MM.1S (cell line): Measurements from ENCODE around the gene R3HDM2.

ENCODE experiments used
- DNase-seq: peaks from one replicate; pipeline ENCODE4 v3.0.0-alpha.2; 2015
- H2AFZ ChIP-seq: fragments of 300-600 bp; sonication (generic); 2 replicates; pipeline ENCODE4 v1.6.0; 2016; ENCODE audit warnings: antibody characterized with exemption, low read length
- H3F3A ChIP-seq: fragments of 300-600 bp; sonication (generic); 2 replicates; pipeline ENCODE4 v1.6.1; 2016; ENCODE audit warnings: mild to moderate bottlenecking, antibody characterized with exemption, low read length, moderate library complexity, mixed read lengths; ENCODE audit not compliant: insufficient read depth
- H3K27ac ChIP-seq: fragments of 300-600 bp; sonication (generic); 2 replicates; pipeline ENCODE4 v1.5.1; 2016; ENCODE audit warnings: mild to moderate bottlenecking, low read length
- H3K27me3 ChIP-seq: fragments of 300-600 bp; sonication (generic); replicated peaks from 2 replicates; pipeline ENCODE4 v1.6.0; 2016; ENCODE audit warnings: low read length; ENCODE audit not compliant: insufficient read depth
- H3K36me3 ChIP-seq: fragments of 300-600 bp; sonication (generic); replicated peaks from 2 replicates; pipeline ENCODE4 v1.6.1; 2016; ENCODE audit warnings: mild to moderate bottlenecking, low read length, mixed read lengths; ENCODE audit not compliant: insufficient read depth
- H3K4me1 ChIP-seq: fragments of 300-600 bp; sonication (generic); 2 replicates; pipeline ENCODE4 v1.6.1; 2016; ENCODE audit warnings: low read length, mixed read lengths
- H3K4me2 ChIP-seq: fragments of 300-600 bp; sonication (generic); 2 replicates; pipeline ENCODE4 v1.6.0; 2016; ENCODE audit warnings: low read depth, low read length
- H3K4me3 ChIP-seq: fragments of 300-600 bp; sonication (generic); 2 replicates; pipeline ENCODE4 v1.5.1; 2016; ENCODE audit warnings: low read length, mixed read lengths
- H3K79me2 ChIP-seq: fragments of 300-600 bp; sonication (generic); 2 replicates; pipeline ENCODE4 v1.6.1; 2016; ENCODE audit warnings: mixed run types, low read length, mixed read lengths
- H3K9ac ChIP-seq: fragments of 300-600 bp; sonication (generic); 2 replicates; pipeline ENCODE4 v1.6.1; 2016; ENCODE audit warnings: low read length, mixed read lengths
- H3K9me2 ChIP-seq: fragments of 300-600 bp; sonication (generic); replicated peaks from 2 replicates; pipeline ENCODE4 v1.6.1; 2016; ENCODE audit warnings: mild to moderate bottlenecking, low read length, mixed read lengths; ENCODE audit not compliant: insufficient read depth
- H3K9me3 ChIP-seq: fragments of 300-600 bp; sonication (generic); replicated peaks from 2 replicates; pipeline ENCODE4 v1.6.1; 2016; ENCODE audit warnings: mild to moderate bottlenecking, low read length, mixed read lengths; ENCODE audit not compliant: insufficient read depth
- H4K20me1 ChIP-seq: fragments of 300-600 bp; sonication (generic); 2 replicates; pipeline ENCODE4 v1.6.1; 2016; ENCODE audit warnings: mild to moderate bottlenecking, low read length, moderate library complexity, mixed read lengths; ENCODE audit not compliant: insufficient read depth
- CTCF ChIP-seq: fragments of 300-600 bp; sonication (generic); IDR thresholded peaks from 2 replicates; pipeline ENCODE4 v1.5.1; 2016; ENCODE audit warnings: antibody characterized with exemption, low read length, mixed read lengths
- EZH2 ChIP-seq: fragments of 300-600 bp; sonication (generic); optimal IDR thresholded peaks from 2 replicates; pipeline ENCODE3; 2017; ENCODE audit warnings: low read depth, mild to moderate bottlenecking, antibody characterized with exemption, low read length, mixed read lengths
- EZH2phosphoT487 ChIP-seq: fragments of 300-600 bp; sonication (generic); IDR thresholded peaks from 2 replicates; pipeline ENCODE4 v1.6.1; 2018; ENCODE audit warnings: antibody characterized with exemption, low read length

The R3HDM2 gene

GRCh38 chr12:57225680-57226210 lies 205.1 kb downstream of the R3HDM2 start:
- Histone ChIP-seq H3K9ac (no peak overlapping the region), H3F3A (no peaks in the 10 kb centered on the region), H3K27me3 (peaks cover 44% of the 10 kb centered on the region), H3K79me2 (peaks cover 13% of the 10 kb centered on the region), H2AFZ (peak overlapping the region; percentile 15; the same call in 1 of the 2 replicates), H3K4me2 (peak overlapping the region; percentile 33; the same call in 1 of the 2 replicates), H3K4me1 (peaks cover 16% of the 10 kb centered on the region), H3K36me3 (no peaks in the 10 kb centered on the region), H3K27ac (no peak overlapping the region), H3K4me3 (no peak overlapping the region), H3K9me3 (no peaks in the 10 kb centered on the region), H4K20me1 (no peaks in the 10 kb centered on the region), H3K9me2 (no peaks in the 10 kb centered on the region)
- DNase-seq, result no peak
- TF ChIP-seq EZH2phosphoT487 (no peak), EZH2 (no peak), CTCF (no peak)

GRCh38 chr12:57224973-57225679 lies 205.7 kb downstream of the R3HDM2 start:
- H4K20me1 ChIP-seq, result no peaks in the 10 kb centered on the region
- no peak overlapping the region for H3K4me3 ChIP-seq
- peak; percentile 89 for DNase-seq
- TF ChIP-seq EZH2 (no peak), CTCF (peak; percentile 40), EZH2phosphoT487 (no peak)
- peaks cover 14% of the 10 kb centered on the region for H3K4me1 ChIP-seq
- peaks cover 50% of the 10 kb centered on the region for H3K27me3 ChIP-seq
- no peaks in the 10 kb centered on the region for H3K9me2 ChIP-seq
- H3K9ac ChIP-seq, result no peak overlapping the region
- H3K4me2 ChIP-seq, result peak overlapping the region; percentile 33; the same call in 1 of the 2 replicates
- H3F3A ChIP-seq, result no peaks in the 10 kb centered on the region
- peaks cover 7% of the 10 kb centered on the region for H3K79me2 ChIP-seq
- H3K9me3 ChIP-seq, result no peaks in the 10 kb centered on the region
- no peaks in the 10 kb centered on the region for H3K36me3 ChIP-seq
- no peak overlapping the region for H3K27ac ChIP-seq
- H2AFZ ChIP-seq, result peak overlapping the region; percentile 15; the same call in 1 of the 2 replicates

GRCh38 chr12:57224278-57224972 lies 206.4 kb downstream of the R3HDM2 start:
- H3K27me3 ChIP-seq, result peaks cover 57% of the 10 kb centered on the region
- no peak overlapping the region for H3K4me3 ChIP-seq
- peaks cover 14% of the 10 kb centered on the region for H3K4me1 ChIP-seq
- no peaks in the 10 kb centered on the region for H3K9me3 ChIP-seq
- no peaks in the 10 kb centered on the region for H3F3A ChIP-seq
- no peaks in the 10 kb centered on the region for H3K9me2 ChIP-seq
- H4K20me1 ChIP-seq, result no peaks in the 10 kb centered on the region
- no peak overlapping the region for H3K4me2 ChIP-seq
- no peaks in the 10 kb centered on the region for H3K79me2 ChIP-seq
- no peak overlapping the region for H3K9ac ChIP-seq
- no peak overlapping the region for H3K27ac ChIP-seq
- H3K36me3 ChIP-seq, result no peaks in the 10 kb centered on the region
- H2AFZ ChIP-seq, result no peak overlapping the region
- no peak for DNase-seq
- no peak for TF ChIP-seq EZH2phosphoT487
- TF ChIP-seq CTCF, result no peak
